ENCODE data around the gene TAS1R3. TPM values are rescaled to one million over a fixed set of nuclear protein-coding genes. Genes with fewer than 3 reads are reported as not detected.

The TAS1R3 gene
- total RNA-seq, 1 experiment from 2014 or later = 1.6 TPM

- DNase-seq (ENCODE audit: low spot score) = no peak
Observed at GRCh38 chr1:1370771-1371300, 39.8 kb downstream of the TAS1R3 start.

DNA sequence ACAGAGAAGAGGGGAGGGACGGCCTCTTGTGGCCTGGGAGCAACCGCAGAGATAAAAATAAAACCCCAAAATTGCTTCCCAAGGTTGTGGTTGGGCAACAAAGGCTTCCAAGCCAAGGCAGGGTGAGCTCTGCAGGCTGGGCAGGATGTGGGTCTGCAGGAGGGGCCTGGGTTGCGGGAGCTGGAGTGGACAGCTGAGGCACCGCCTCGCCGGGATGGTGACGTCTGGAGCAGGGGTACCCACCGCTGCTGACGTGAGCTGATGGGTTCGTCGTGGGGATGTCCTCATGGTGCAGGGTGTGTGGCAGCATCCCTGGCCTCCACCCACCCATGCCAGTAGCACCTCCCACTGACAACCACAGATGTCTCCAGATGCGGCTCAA lies 40.3 kb downstream of the TAS1R3 start:
- DNase-seq (ENCODE audit: low spot score) = no peak

DNA sequence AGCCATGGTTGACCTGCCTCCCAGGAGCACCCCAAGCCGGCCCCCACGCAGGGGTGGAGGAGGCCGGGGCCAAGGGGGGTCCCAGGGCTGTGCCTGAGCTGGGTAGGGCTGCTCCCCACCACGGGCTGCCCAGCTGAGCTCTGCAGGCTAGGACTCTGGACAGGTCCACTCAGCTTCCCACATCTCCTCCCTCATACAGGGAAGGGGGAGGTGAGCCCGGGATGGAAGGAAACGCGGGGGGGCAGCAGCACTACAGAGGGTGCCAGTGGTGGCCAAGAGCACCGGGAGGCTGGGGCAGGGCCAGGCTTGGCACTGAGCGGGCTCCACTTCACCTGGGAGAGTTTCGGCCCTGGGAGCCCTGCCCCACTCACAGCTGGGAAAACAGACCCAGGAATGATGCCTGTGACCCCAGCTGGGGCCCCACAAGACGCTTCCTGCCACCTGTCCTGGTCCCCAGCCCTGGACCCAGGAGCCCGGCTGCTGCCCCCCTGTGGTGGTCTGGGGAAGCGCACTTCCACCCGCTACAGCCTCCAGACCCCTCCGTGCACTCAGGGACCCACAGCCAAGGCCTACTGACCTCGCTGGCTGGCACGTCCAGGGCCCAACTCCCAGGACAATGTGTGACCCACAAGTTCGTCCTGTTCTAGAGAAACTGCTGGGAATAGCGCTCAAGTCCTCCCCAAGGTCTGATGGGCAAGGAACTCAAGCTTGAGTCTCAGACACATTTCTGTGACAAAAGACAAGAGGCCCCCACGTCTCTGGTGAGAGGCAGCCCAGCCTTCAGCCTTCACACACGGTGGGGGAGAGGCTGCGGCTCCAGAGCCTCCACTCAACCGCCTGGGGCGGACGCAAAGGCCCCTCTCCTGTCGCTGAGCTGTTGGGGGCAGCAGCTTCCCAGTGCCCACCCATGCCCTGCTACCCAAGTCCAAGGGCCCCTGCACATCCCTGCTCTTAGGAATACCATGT lies 40.9 kb downstream of the TAS1R3 start:
- DNase-seq (ENCODE audit: low spot score) = peak; percentile 71

DNA sequence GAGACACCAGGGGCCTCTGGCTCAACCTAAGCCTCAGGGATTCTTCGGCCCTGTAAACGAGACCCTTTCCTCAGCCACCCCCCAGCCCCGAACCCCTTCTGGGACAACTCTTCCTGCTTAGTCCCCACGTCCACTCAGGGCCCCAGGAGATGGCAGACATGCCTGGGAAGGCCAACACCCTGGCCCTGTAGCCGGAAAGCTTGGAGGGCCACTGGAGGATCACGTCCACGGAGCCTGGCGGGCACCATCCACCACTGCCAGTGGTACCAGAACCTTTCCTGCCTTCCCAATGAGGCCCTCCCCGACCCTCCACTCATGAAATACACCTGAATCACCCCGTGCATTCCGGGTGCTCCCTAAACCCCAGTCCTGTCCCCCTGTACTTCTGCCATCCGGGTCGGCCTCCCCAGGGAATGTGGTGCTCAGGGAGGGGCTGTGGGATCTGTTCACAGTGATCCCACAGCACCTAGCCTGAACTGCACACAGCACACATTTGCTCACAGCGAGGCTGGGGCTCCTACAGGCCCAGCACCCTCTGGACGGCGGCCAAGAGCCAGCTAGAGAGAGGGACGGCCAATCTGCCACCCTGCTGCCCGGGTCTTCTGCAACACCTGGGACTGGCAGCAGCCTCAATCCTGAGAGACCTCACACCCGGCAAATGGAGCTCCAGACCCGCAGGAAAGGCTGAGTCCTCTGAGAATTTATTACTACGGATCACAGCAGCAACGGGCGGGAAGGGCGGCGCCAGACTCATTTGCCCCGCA lies 42.2 kb downstream of the TAS1R3 start:
- DNase-seq (ENCODE audit: low spot score) = no peak

DNA sequence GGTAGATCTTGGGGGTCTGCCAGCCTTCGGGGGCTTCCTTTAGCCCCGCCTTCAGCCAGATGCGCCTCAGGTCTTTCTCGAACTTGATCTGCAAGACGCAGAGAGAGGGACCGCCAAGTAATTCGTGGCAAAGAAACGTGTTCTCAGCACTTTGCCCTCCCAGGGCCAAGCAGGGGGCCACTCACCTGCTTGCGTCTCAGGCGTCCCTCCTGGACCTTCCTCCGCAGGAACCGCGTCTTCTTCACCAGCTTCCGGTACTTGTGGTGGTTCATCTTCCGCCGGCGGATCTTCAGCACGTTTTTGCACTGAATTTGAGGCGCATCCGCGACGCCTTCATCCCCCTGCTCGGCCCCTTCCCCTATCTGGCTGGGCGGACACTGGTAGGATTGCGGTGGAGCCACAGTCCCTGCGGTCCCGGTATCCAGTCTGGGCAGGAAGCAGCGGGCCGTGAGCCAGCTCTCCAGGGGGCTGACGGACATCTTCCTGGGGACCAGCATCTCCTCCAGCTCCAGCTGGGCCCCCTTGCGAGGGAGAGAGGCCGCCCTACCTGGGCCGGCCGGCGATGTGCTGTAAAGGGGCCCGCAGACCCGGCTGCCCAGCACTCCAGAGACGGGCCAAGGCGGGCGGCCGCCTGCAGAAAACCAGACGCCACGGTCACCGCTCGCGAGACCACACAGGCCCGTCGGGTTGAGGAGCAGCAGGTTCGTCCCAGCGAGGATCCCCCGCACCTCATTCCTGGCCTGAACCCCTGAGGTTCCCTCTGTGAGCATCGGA lies 42.9 kb downstream of the TAS1R3 start:
- no peak for DNase-seq (ENCODE audit: low spot score)

DNA sequence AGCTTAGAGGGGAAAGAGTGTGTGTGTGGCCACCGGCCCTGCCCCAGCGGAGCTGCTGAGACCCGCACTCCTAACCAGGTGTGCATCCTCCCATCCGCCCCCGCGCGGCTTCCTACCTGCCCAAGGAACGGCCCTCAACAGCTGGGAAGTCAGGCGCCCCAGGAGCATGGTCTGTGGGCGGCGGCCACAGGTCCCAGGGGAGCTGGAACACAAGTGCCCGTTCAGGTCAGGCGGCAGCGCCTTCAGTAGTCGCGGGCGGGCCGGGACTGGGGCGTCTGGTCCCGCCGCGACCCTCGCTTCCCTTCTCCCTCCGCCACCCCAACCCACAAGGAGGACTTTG lies 43.5 kb downstream of the TAS1R3 start:
- no peak for DNase-seq (ENCODE audit: low spot score)

DNA sequence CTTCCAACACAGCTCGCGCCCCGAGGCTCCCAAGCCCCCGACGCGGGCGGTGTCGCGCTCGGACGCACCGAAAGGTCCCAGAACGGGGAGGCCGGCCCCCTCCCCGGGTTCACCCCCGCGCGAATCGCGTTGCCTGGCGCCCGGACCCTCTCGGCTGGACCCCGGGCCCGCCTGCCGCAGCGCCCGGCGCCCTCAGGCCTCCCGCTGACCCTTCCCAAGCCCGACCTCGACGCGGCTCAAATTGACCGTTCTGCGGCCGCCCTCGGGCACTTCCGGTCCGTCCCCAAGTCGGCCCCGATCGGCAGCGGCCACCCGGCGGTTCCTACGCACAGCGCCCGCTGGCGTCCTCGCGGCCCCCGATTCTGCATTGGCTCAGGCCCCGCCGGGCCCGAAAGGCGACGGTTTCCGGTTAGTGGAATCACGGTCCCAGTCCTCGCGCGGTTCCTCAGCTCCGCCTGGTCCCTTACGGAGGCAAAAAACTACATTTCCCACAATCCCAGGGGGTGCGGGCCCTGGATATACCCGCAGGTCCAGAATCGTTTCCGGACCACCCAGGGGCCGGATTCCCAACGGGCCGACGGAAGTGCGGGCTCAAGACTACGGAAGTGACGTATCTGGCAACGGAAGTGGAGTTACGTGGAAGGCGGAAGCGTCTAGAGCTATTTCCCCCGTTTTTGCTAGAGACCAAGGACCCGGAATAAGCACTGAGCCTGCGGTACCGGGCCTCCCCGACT lies 44.0 kb downstream of the TAS1R3 start, which contains the start of gene AURKAIP1:
AURKAIP1 (minus strand) TSS at position 279 of the 734 bp plus-strand sequence. CDS start 451 bp downstream, outside the sequence.
- peak; percentile 98 for DNase-seq (ENCODE audit: low spot score)

DNA sequence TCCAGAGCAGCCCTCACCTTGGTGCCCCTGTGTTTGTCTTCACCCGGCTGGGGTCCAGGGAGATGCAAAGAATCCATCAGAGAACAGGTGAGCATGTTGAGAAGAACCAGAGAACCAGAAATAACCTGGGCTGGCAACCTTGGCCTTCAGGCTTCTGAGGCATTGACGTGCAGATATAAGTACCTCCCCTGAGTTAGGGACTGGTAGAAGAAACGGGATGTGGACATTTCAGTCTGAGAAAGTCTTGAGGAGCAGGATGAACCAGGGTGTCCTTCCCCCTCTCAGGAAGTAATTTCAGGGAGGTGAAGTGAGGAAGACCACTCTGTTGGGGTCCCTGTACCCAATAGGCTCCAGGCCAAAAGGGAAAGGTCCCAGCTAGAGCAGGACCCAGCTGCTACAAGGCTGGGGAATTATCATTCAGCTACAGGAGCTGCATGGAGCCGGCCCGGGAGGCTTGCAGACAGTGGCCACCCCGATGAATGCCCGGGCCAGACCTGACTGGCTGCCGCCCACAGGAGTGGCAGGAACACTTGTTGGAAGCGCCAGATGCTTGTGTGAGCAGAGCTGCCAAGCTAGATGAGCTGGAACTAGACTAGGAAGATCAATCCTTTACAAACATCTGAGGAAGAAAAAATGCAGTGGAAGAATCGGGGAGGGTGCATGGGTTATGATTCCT lies 45.6 kb downstream of the TAS1R3 start:
- no peak for DNase-seq (ENCODE audit: low spot score)

DNA sequence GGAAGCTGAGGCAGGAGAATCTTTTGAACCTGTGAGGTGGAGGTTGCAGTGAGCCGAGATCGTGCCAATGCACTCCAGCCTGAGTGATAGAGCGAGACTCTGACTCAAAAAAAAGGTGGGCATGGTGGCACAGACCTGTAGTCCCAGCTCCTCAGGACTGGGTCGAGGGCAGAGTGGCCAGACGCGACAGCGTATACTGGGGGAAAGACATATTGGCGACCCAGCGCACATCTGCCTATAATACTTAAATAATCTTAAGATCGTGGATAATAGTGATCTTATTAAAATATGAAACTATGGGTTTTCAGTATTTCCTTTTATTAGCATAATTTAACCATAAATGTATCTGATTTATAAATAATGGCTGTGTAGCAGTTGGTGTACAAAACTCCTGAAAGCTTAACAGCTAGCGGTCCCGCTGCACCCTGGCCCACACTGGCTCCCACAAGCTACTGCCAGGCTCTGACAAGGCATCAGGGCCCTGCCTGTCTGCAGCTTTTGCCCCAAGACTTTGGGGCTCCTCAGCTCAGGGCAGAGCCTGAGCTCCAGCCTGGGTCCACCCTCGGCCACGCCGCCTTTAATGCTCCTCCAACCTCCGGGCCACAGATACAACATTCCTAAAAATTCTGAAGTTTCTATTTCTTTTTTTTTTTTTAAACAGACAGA lies 46.6 kb downstream of the TAS1R3 start:
- no peak for DNase-seq (ENCODE audit: low spot score)

DNA sequence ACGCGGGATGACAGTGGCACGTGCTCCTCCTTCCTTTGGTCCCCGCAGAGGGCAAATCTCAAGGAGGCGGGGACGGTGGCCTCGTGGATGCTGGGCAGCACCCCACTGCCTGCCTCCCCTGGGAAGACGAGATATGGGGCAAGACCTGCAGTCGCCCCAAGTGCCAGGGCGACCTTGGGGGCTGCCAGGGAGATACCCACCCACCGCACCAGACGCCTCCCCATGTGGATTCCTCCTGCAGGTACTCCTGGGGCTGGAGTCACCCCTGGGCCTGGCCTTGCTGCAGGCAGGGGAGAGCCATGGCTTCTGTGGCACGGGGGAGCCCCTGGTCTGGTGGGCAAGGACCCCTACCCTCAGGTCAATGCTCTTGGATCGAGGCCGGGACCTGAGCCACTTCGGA lies 49.8 kb downstream of the TAS1R3 start:
- DNase-seq (ENCODE audit: low spot score) = no peak

DNA sequence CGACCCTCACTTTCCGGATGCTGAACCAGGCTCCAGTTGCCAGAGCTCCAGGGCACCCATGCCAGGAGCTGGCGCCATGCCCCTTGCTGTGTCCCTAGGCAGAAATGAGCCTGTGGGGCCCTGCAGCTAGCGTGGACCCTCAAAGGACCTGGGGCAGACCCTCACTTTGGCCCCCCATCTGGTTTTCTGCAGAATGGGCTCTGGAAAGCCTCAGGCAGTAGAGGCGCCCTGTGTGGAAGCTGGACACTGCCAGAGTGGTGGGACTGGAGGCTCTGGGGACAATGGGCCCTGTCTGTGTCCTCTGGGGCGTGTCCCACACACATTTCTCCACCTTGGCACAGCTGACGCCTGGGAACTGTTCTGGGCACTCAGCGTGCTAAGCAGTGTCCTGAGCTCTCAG lies 50.2 kb downstream of the TAS1R3 start:
- no peak for DNase-seq (ENCODE audit: low spot score)

Small RNA genes lying within 50 kb of the gene (small RNA-seq; reads per million reads assigned to genes)
- gene MIR6726 = not detected

Other genes starting within 250 kb of the TAS1R3 start
- 61.4 and 67.6 TPM in 2 replicates for gene C1orf159, start 215.2 kb upstream of the TAS1R3 start, total RNA-seq (2014; rRNA removed; shearing (Covaris generic))
- gene TTLL10, start 157.4 kb upstream of the TAS1R3 start, total RNA-seq (2014; rRNA removed; shearing (Covaris generic)) = 5.8 and 6.6 TPM in 2 replicates
- gene TNFRSF18, start 124.7 kb upstream of the TAS1R3 start, total RNA-seq (2014; rRNA removed; shearing (Covaris generic)) = 0.42 TPM in 1 of 2 replicates, not detected in the other
- gene TNFRSF4, start 117.1 kb upstream of the TAS1R3 start, total RNA-seq (2014; rRNA removed; shearing (Covaris generic)) = not detected in 2 replicates
- 163 and 188 TPM in 2 replicates for gene SDF4, start 99.3 kb upstream of the TAS1R3 start, total RNA-seq (2014; rRNA removed; shearing (Covaris generic))
- gene B3GALT6, start 99.0 kb upstream of the TAS1R3 start, total RNA-seq (2014; rRNA removed; shearing (Covaris generic)) = 84.2 and 87.7 TPM in 2 replicates
- gene C1QTNF12, start 84.6 kb upstream of the TAS1R3 start, total RNA-seq (2014; rRNA removed; shearing (Covaris generic)) = 4.1 and 6.0 TPM in 2 replicates
- 93.1 and 94.4 TPM in 2 replicates for gene UBE2J2, start 57.4 kb upstream of the TAS1R3 start, total RNA-seq (2014; rRNA removed; shearing (Covaris generic))
- gene SCNN1D, start 50.8 kb upstream of the TAS1R3 start, total RNA-seq (2014; rRNA removed; shearing (Covaris generic)) = 0.48 and 0.50 TPM in 2 replicates
- gene ACAP3, start 23.4 kb upstream of the TAS1R3 start, total RNA-seq (2014; rRNA removed; shearing (Covaris generic)) = 104 and 113 TPM in 2 replicates
- gene PUSL1, start 22.7 kb upstream of the TAS1R3 start, total RNA-seq (2014; rRNA removed; shearing (Covaris generic)) = 152 and 157 TPM in 2 replicates
- gene INTS11, start 6.6 kb upstream of the TAS1R3 start, total RNA-seq (2014; rRNA removed; shearing (Covaris generic)) = 174 and 200 TPM in 2 replicates
- gene CPTP, start 6.5 kb upstream of the TAS1R3 start, total RNA-seq (2014; rRNA removed; shearing (Covaris generic)) = 62.5 and 70.5 TPM in 2 replicates
- gene DVL1, start 18.1 kb downstream of the TAS1R3 start, total RNA-seq (2014; rRNA removed; shearing (Covaris generic)) = 246 and 269 TPM in 2 replicates
- not detected in 2 replicates for gene MXRA8, start 27.3 kb downstream of the TAS1R3 start, total RNA-seq (2014; rRNA removed; shearing (Covaris generic))
- 377 and 383 TPM in 2 replicates for gene AURKAIP1, start 43.9 kb downstream of the TAS1R3 start, total RNA-seq (2014; rRNA removed; shearing (Covaris generic))
- gene CCNL2, start 68.1 kb downstream of the TAS1R3 start, total RNA-seq (2014; rRNA removed; shearing (Covaris generic)) = 200 and 243 TPM in 2 replicates
- 235 and 276 TPM in 2 replicates for gene MRPL20, start 76.0 kb downstream of the TAS1R3 start, total RNA-seq (2014; rRNA removed; shearing (Covaris generic))
- 0.44 and 1.4 TPM in 2 replicates for gene ANKRD65, start 90.0 kb downstream of the TAS1R3 start, total RNA-seq (2014; rRNA removed; shearing (Covaris generic))
- 220 and 232 TPM in 2 replicates for gene VWA1, start 104.4 kb downstream of the TAS1R3 start, total RNA-seq (2014; rRNA removed; shearing (Covaris generic))
- 2.3 and 3.1 TPM in 2 replicates for gene ATAD3C, start 118.4 kb downstream of the TAS1R3 start, total RNA-seq (2014; rRNA removed; shearing (Covaris generic))
- 102 and 111 TPM in 2 replicates for gene ATAD3B, start 140.5 kb downstream of the TAS1R3 start, total RNA-seq (2014; rRNA removed; shearing (Covaris generic))
- gene ATAD3A, start 180.9 kb downstream of the TAS1R3 start, total RNA-seq (2014; rRNA removed; shearing (Covaris generic)) = 155 and 162 TPM in 2 replicates
- 1.4 and 2.4 TPM in 2 replicates for gene TMEM240, start 209.3 kb downstream of the TAS1R3 start, total RNA-seq (2014; rRNA removed; shearing (Covaris generic))
- gene SSU72, start 243.6 kb downstream of the TAS1R3 start, total RNA-seq (2014; rRNA removed; shearing (Covaris generic)) = 140 and 148 TPM in 2 replicates